Stimulated activated CD4-positive, alpha-beta T cell treated with anti-CD3 and anti-CD28 coated beads, Interleukin-1b, Interleukin-23, amount 100 ng/mL, for 4 hours (primary cell): ENCODE data around the gene CCDC77.

Experiments used
- DNase-seq, 2 donors: peaks; one replicate each; pipeline ENCODE4 v3.0.0-alpha.2; 2020; ENCODE audit warnings: low read depth in 2 of 2

Gene CCDC77

DNA sequence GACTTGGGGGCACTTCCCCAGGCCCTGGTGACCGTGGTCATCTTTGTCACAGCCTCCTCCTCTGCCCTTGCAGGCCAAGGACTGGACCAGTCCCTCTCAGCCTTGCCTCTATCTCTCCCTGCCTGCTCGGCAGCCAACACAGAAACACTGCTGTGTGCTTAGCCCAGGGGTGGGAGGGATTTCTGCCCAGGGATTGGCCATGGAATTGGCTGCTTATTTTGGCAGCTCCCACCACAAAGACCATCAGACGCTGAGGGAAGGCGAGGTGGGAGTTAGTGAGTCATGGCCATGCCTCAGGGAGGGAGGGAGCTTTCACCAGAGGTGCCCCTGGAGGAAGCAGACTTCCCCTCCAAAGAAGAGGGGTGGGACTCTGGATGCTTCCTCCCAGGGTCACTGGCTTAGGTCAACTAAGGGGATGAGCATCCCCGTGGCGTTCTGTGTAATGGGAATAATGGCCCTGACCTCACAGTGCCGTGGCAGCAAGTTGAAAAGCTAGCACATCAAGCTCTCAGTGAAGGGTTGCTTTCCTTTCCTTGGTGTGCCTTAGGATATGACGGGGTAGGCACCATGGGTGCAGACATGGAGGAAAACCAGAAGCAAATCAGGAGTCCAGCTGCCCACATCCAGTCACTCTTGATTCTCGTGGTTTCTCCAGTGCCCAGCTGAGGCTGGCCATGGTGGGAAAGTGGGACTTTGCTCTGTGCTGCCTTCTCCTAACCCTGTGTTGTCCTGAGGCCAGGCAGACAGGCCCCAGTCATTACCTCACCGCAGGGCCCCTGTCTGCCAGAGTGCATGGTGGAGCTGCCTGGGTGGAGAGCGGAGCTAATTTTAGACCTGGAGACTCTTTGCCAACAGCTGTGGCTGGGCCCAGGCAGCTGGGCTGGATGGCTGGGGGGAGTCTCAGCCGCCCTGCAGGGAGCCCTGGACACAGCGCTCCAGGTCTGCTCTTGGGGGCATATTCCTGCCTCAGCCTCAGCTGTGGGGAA lies 79.7 kb downstream of the CCDC77 start:
- no peak for DNase-seq

GRCh38 chr12:482061-482460 lies 80.6 kb downstream of the CCDC77 start:
- DNase-seq, result no peak

DNA sequence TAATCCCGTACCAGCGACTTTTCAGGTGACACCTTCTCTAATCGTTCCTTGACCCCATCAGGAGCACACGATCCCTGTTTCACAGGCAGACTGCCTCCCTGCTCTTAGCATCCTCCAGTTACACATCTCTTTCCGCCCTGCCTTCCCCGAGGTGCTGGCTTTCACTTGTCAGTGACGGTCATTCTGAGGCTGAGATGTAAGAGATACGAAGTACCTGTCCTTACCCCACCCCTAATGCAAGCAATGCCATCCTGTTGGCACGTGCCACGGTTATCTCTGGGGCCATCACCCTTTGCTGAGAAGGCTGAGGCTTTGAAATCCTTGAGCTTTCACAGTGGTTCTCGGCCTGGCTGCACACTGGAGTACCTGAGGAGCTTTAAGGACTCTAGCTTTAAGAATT lies 82.7 kb downstream of the CCDC77 start:
- no peak for DNase-seq

GRCh38 chr12:490260-490659 lies 88.8 kb downstream of the CCDC77 start:
- no peak for DNase-seq
